ENCODE data around the gene CXXC5.

The CXXC5 gene

GRCh38 chr5:139695178-139695573, 47.0 kb downstream of the CXXC5 start:
- no peak for DNase-seq (ENCODE audit: low spot score)

- no peak for DNase-seq (ENCODE audit: low spot score)
Measured at GRCh38 chr5:139696167-139696893, 48.2 kb downstream of the CXXC5 start.

GRCh38 chr5:139696894-139697658, 48.9 kb downstream of the CXXC5 start:
- peak; percentile 71 for DNase-seq (ENCODE audit: low spot score)

- no peak for DNase-seq (ENCODE audit: low spot score)
Measured at GRCh38 chr5:139698490-139699146, 50.5 kb downstream of the CXXC5 start.

- DNase-seq (ENCODE audit: low spot score), result no peak
Measured at GRCh38 chr5:139699351-139699750, 51.2 kb downstream of the CXXC5 start.

GRCh38 chr5:139700711-139701055, 52.5 kb downstream of the CXXC5 start:
- no peak for DNase-seq (ENCODE audit: low spot score)

- peak; percentile 66 for DNase-seq (ENCODE audit: low spot score)
Measured at GRCh38 chr5:139701056-139701741, 53.0 kb downstream of the CXXC5 start.

- DNase-seq (ENCODE audit: low spot score), result no peak
Measured at GRCh38 chr5:139702548-139702947, 54.4 kb downstream of the CXXC5 start.

GRCh38 chr5:139704748-139705147, 56.6 kb downstream of the CXXC5 start:
- no peak for DNase-seq (ENCODE audit: low spot score)

- DNase-seq (ENCODE audit: low spot score), result no peak
Measured at GRCh38 chr5:139705191-139705590, 57.0 kb downstream of the CXXC5 start.

GRCh38 chr5:139705655-139706587, 57.8 kb downstream of the CXXC5 start:
- DNase-seq (ENCODE audit: low spot score), result no peak

- DNase-seq (ENCODE audit: low spot score), result no peak
Measured at GRCh38 chr5:139707445-139708003, 59.4 kb downstream of the CXXC5 start.

- DNase-seq (ENCODE audit: low spot score), result no peak
Measured at GRCh38 chr5:139708434-139708861, 60.3 kb downstream of the CXXC5 start.

- DNase-seq (ENCODE audit: low spot score), result peak; percentile 73
Measured at GRCh38 chr5:139708877-139709581, 60.9 kb downstream of the CXXC5 start.

- no peak for DNase-seq (ENCODE audit: low spot score)
Measured at GRCh38 chr5:139709582-139710318, 61.6 kb downstream of the CXXC5 start.

- DNase-seq (ENCODE audit: low spot score), result peak; percentile 70
Measured at GRCh38 chr5:139710319-139711066, 62.3 kb downstream of the CXXC5 start.

- DNase-seq (ENCODE audit: low spot score), result no peak
Measured at GRCh38 chr5:139711067-139711905, 63.1 kb downstream of the CXXC5 start.

- DNase-seq (ENCODE audit: low spot score), result no peak
Measured at GRCh38 chr5:139711906-139712224, 63.7 kb downstream of the CXXC5 start.

All from HuH-7.5 (cell line).